Coronary artery (tissue), 2 donors: ENCODE measurements around the gene NRG2.

Experiments
- DNase-seq: peaks from one replicate; pipeline ENCODE4 v3.0.0-alpha.2; 2017; ENCODE audit warnings: low spot score
- H3K27ac ChIP-seq, 2 donors: fragments of 200-600 bp; sonication (generic); one replicate each; pipeline ENCODE4 v1.5.1; 2016 to 2019
- H3K4me3 ChIP-seq: fragments of 200-600 bp; sonication (generic); 2 replicates; pipeline ENCODE4 v1.5.1; 2016; ENCODE audit warnings: mild to moderate bottlenecking, moderate library complexity
- CTCF ChIP-seq: fragments of 200-600 bp; sonication (generic); IDR thresholded peaks from one replicate; pipeline ENCODE4 v1.5.1; 2019; ENCODE audit warnings: antibody characterized with exemption

Gene NRG2

DNA sequence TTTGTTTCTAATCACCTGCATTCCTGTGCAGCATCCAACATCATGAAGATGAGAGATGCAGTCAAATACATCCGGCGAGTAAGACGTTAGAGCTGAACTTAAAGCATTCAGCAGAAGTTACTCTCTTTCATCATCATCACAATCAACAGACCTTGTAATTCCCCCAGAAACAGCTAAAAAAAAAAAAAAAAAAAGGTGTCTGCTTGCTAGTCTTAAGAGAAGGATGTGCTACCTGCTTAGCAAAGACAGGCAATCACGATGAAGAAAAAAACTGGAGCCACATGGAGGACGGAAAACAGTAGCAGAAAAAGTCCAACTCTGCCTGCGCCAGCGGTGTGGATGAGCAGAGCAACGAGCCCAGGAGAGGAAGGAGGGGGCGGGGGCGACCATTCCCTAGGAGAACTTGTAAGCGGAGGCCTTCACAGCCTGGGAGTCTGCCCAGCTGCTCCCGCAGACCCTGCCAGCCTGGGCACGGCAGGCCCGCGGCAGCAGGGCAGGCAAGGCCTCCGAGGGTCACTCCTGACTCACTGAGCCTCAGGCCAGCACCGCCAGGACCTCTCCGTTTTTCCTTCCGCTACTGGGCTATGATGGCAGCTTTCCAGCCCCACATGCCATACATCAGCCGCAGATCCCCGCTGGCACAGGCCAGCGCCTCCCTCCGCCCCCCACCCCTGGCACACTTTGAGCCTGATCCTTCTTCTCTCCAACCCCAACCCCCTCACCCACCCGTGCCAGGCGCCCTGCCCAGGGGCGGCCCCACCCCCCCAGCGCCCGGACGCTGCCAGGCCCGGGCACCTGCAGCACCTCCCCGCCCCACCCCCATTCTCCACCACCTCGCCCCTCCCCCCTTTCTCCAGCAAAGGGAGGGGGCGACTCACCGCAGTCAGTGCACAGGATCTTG, 1.4 kb downstream of the NRG2 start:
- Histone ChIP-seq H3K4me3 (peak overlapping the region; percentile 89), H3K27ac (peak overlapping the region; percentile 63 to 81)
- DNase-seq, result peak; percentile 81
- TF ChIP-seq CTCF, result no peak

GRCh38 chr5:140041099-140041491, 2.0 kb downstream of the NRG2 start:
- no peak for TF ChIP-seq CTCF
- Histone ChIP-seq H3K27ac (peak overlapping the region; percentile 3 to 63), H3K4me3 (peak overlapping the region; percentile 89)
- no peak for DNase-seq

DNA sequence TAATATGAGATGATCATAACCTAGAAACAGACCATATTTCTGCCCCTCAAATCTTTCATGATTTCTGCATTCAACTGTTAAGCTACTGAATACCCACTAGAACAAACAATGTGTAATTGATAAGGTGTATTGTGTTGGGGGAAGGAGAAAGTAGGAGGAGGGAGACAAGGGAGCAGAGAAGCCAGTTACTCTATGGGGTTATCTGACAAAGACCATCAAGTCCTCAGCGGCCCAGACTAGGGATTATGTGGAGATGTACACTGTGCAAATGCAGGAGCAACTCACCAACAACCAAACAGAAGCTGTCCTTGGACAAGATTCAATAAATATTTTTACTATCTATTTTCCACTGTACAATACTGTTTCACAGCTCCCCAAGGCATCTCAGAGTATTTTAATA, 2.7 kb downstream of the NRG2 start:
- Histone ChIP-seq H3K4me3 (peak overlapping the region; percentile 8), H3K27ac (peak overlapping the region in 1 of 2 donors; percentile 30)
- no peak for DNase-seq
- no peak for TF ChIP-seq CTCF

GRCh38 chr5:140039561-140039960, 3.5 kb downstream of the NRG2 start:
- H3K4me3 ChIP-seq, result peak overlapping the region; percentile 67
- peak overlapping the region; percentile 21 to 30 for H3K27ac ChIP-seq

GRCh38 chr5:140038373-140038957, 4.6 kb downstream of the NRG2 start:
- no peak for TF ChIP-seq CTCF
- Histone ChIP-seq H3K27ac (peak overlapping the region; percentile 20 to 21), H3K4me3 (peak overlapping the region; percentile 67)
- DNase-seq, result no peak

More at GRCh38 chr5:140039561-140039960, 3.5 kb downstream of the NRG2 start:
- TF ChIP-seq CTCF, result no peak
- no peak for DNase-seq

- Histone ChIP-seq H3K27ac (no peak overlapping the region), H3K4me3 (no peak overlapping the region)
- DNase-seq, result no peak
- no peak for TF ChIP-seq CTCF
Measured at GRCh38 chr5:140037012-140037411, 6.1 kb downstream of the NRG2 start.
